ENCODE data around the gene DPYD. TPM values are rescaled to one million over a fixed set of nuclear protein-coding genes. Genes with fewer than 3 reads are reported as not detected.

DPYD gene
- total RNA-seq, 4 donors from 2014 or later, result 30.6 to 58.4 (median 35.4) TPM

GRCh38 chr1:97783751-97784150 is 137.1 kb downstream of the DPYD start:
- Histone ChIP-seq H3K27me3 (no peaks in the 10 kb centered on the region), H3K27ac (no peak overlapping the region), H3K36me3 (no peaks in the 10 kb centered on the region), H3K4me3 (no peak overlapping the region), H3K4me1 (no peaks in the 10 kb centered on the region), H3K9me3 (no peaks in the 10 kb centered on the region)
- DNase-seq, result no peak
- WGBS, 2 donors, result 83 to 92% methylated on average over 2 of the region's 2 CpGs
- no peak for TF ChIP-seq POLR2A (IDR thresholded peaks at IDR 0.05)
- TF ChIP-seq, protein P1, sequence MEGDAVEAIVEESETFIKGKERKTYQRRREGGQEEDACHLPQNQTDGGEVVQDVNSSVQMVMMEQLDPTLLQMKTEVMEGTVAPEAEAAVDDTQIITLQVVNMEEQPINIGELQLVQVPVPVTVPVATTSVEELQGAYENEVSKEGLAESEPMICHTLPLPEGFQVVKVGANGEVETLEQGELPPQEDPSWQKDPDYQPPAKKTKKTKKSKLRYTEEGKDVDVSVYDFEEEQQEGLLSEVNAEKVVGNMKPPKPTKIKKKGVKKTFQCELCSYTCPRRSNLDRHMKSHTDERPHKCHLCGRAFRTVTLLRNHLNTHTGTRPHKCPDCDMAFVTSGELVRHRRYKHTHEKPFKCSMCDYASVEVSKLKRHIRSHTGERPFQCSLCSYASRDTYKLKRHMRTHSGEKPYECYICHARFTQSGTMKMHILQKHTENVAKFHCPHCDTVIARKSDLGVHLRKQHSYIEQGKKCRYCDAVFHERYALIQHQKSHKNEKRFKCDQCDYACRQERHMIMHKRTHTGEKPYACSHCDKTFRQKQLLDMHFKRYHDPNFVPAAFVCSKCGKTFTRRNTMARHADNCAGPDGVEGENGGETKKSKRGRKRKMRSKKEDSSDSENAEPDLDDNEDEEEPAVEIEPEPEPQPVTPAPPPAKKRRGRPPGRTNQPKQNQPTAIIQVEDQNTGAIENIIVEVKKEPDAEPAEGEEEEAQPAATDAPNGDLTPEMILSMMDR (IDR thresholded peaks at IDR 0.05), result no peak
- intact Hi-C loops (cut with DNase I), result no loop called here

GRCh38 chr1:97781762-97782337 is 139.0 kb downstream of the DPYD start:
- Histone ChIP-seq H3K27me3 (no peaks in the 10 kb centered on the region), H3K4me3 (no peak overlapping the region), H3K9me3 (no peaks in the 10 kb centered on the region), H3K27ac (no peak overlapping the region), H3K36me3 (peaks cover 0 to under 1% (median 0%) of the 10 kb centered on the region in 3 donors), H3K4me1 (no peaks in the 10 kb centered on the region)
- 86 to 89% methylated on average over 4 of the region's 4 CpGs for WGBS, 2 donors
- intact Hi-C loops (cut with DNase I), result no loop called here
- DNase-seq, result no peak
- TF ChIP-seq POLR2A (IDR thresholded peaks at IDR 0.05), result no peak
- TF ChIP-seq, protein P1 (IDR thresholded peaks at IDR 0.05), result no peak

- no peaks in the 10 kb centered on the region for H3K4me1 ChIP-seq
- intact Hi-C loops (cut with DNase I), result no loop called here
- no peaks in the 10 kb centered on the region for H3K27me3 ChIP-seq
- H3K9me3 ChIP-seq, result no peaks in the 10 kb centered on the region
- H3K4me3 ChIP-seq, result no peak overlapping the region
- H3K36me3 ChIP-seq, result peaks cover 0 to 11% (median 0%) of the 10 kb centered on the region in 3 donors
- H3K27ac ChIP-seq, result no peak overlapping the region
- WGBS, 2 donors, result 80 to 87% methylated on average over 2 of the region's 2 CpGs
- DNase-seq, result no peak
- no peak for TF ChIP-seq POLR2A (IDR thresholded peaks at IDR 0.05)
- TF ChIP-seq, protein P1 (IDR thresholded peaks at IDR 0.05), result no peak
Observed at GRCh38 chr1:97780884-97781283, 139.9 kb downstream of the DPYD start.

GRCh38 chr1:97778718-97779117 is 142.1 kb downstream of the DPYD start:
- Histone ChIP-seq H3K4me1 (no peaks in the 10 kb centered on the region), H3K9me3 (peaks cover 0 to 2% (median 0%) of the 10 kb centered on the region in 3 donors), H3K27me3 (no peaks in the 10 kb centered on the region), H3K27ac (no peak overlapping the region), H3K4me3 (no peak overlapping the region), H3K36me3 (peaks cover 0 to 17% (median 0%) of the 10 kb centered on the region in 3 donors)
- intact Hi-C loops (cut with DNase I), result no loop called here
- DNase-seq, result no peak
- no peak for TF ChIP-seq POLR2A (IDR thresholded peaks at IDR 0.05)
- TF ChIP-seq, protein P1 (IDR thresholded peaks at IDR 0.05), result no peak

DNA sequence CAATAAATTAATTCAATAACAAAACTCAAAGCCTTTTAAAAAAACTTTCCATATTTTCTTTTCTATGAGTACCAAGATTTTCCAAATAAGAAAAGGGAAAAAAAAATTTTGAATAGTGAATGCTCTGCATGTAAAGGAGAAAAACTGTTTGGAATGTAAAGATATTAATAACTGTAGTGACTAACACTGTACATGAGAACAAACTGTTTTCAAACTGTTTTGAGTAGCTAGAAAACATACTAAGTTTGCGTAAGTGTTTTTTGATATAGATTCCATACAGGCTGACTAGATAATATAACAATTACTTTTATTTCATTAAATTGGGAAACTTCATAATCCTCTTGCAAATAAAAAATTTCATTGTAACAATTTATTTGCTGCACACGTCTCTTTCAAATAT is 150.5 kb downstream of the DPYD start:
- Histone ChIP-seq H3K36me3 (peaks cover 0 to 12% (median 0%) of the 10 kb centered on the region in 3 donors), H3K4me1 (no peaks in the 10 kb centered on the region), H3K27me3 (no peaks in the 10 kb centered on the region), H3K4me3 (no peak overlapping the region), H3K27ac (no peak overlapping the region), H3K9me3 (peaks cover 0 to 5% (median 0%) of the 10 kb centered on the region in 3 donors)
- DNase-seq, result no peak
- intact Hi-C loops (cut with DNase I), result no loop called here
- 89 to 96% methylated on average over 2 of the region's 2 CpGs for WGBS, 2 donors
- TF ChIP-seq POLR2A (IDR thresholded peaks at IDR 0.05), result no peak
- TF ChIP-seq, protein P1 (IDR thresholded peaks at IDR 0.05), result no peak
